ENCODE data around the gene ZNF76.
A peak's percentile ranks its signal among the peaks of the same experiment; 100 is the strongest.

Gene ZNF76

DNA sequence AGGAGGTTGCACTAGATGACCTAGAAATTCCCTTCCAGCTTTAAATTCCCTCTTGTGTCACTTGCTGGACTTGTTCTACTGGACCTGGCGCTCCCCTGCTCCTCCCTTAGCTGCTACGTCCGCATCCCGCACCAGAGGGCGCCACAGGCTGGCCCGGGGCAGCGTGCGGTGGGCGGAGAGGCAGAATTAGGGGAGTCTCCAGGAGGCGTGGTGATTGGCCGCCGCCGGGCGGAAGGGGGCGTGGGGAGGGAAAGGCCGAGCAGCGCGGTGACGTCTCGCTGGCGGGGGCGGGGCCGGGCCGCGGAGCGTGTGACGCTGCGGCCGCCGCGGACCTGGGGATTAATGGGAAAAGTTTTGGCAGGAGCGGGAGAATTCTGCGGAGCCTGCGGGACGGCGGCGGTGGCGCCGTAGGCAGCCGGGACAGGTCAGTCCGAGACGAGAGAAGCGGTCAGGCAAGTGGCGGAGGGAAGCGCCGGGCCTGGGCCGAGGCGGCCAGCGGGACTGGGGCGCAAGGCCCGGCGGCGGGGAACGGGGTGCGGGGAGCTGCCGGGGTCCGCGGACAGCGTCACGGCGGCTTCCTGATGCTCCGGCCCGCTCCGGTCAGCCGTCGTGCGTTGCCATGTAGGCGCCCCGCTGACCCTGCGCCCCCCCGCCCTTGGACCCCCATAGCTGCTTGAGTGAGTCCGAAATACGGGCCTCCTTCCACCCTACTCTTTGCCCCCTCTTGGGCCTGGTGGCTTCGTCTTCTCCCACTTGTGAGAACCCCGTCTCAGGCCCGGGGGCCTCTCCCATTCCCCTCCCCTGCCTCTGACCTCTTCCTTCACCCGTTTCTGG is 82.9 kb downstream of the ZNF76 start, which contains the start of gene PPARD:
TSS of gene PPARD (plus strand) at position 301 of the 834 bp plus-strand sequence. CDS start 68,530 bp downstream, outside the sequence.
- TF ChIP-seq, protein P1, sequence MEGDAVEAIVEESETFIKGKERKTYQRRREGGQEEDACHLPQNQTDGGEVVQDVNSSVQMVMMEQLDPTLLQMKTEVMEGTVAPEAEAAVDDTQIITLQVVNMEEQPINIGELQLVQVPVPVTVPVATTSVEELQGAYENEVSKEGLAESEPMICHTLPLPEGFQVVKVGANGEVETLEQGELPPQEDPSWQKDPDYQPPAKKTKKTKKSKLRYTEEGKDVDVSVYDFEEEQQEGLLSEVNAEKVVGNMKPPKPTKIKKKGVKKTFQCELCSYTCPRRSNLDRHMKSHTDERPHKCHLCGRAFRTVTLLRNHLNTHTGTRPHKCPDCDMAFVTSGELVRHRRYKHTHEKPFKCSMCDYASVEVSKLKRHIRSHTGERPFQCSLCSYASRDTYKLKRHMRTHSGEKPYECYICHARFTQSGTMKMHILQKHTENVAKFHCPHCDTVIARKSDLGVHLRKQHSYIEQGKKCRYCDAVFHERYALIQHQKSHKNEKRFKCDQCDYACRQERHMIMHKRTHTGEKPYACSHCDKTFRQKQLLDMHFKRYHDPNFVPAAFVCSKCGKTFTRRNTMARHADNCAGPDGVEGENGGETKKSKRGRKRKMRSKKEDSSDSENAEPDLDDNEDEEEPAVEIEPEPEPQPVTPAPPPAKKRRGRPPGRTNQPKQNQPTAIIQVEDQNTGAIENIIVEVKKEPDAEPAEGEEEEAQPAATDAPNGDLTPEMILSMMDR (IDR thresholded peaks at IDR 0.05; ENCODE audit: low read length, missing control alignments), result peak; percentile 88
- peak within 1 kb of the TSS; percentile 83 for H3K4me3 ChIP-seq (replicated peaks; ENCODE audit: low read depth, low read length)
- peak; percentile 96 for DNase-seq (ENCODE audit: low read depth)

DNA sequence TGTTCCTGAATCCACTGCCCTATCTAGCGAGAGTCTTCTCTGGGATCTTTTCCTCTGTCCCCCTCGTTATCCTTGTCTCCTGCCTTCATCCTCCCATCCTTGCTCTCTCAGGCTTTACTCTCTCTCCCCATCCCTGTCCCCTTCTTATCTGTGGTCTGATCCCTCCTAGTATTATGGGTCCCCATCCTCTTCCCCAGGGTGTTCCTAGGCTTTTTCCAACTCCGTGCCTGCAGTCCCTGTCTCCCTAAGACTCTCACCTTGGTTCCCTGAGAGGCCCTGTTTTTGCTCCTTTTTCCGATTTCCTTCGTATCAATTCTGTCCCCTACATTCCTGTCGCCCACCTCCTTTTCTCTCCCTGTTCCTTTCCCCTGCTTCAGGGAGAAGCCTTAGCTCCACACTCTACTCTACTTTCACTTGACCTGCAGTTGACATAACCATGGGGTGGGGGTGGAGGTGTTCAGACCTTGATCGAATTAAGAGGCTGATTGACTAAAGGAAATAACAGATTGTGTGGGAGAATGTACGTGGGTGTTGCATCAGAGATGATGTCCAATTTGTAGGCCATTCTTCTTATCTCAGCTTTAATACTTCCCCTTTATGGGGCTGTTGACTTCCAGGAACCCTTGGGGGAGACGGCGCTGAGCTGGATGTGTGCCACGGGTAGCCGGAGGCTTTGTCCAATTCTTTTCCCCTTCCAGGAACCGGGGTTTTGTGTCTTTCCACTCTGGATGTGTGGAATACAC is 83.7 kb downstream of the ZNF76 start:
- peak; percentile 75 for DNase-seq (ENCODE audit: low read depth)

DNA sequence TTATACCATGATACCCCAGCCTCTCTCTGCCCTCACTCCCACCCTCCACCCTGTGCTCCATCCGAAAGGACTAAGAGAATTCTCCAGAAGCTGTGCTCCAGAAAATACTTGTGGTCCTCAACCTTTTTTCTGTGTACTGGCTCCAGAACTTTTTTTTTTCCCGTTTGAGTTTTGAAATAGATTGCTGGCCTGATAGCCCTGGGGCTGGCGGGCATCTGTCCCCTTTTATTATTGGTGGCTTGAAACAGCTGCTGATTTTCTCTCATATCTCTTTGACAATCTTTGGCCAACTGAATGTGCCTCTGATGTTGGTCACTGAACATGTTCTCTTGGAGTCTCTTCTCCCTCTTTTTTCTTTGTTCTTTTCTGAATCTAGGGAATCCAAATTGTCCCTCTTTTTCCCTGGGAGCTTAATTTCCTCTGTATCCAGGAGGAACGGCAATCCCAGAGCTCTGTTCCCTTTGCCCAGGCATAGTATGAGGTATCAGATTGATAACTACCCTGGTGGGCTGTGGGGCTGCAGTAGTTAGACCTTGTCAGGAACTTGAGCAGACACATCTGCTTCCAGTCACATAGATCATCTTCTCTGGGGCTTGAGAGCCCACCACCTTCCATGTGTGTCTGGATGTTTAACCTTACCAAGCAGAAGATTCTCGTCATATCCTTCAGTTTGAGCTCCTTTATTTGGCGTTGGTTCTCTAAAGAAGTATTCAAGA is 84.5 kb downstream of the ZNF76 start:
- TF ChIP-seq, protein P1 (IDR thresholded peaks at IDR 0.05; ENCODE audit: low read length, missing control alignments), result no peak
- DNase-seq (ENCODE audit: low read depth), result no peak
- H3K4me3 ChIP-seq (replicated peaks; ENCODE audit: low read depth, low read length), result peak overlapping the region; percentile 83

More for the DNA sequence above, 83.7 kb downstream of the ZNF76 start:
- TF ChIP-seq, protein P1 (IDR thresholded peaks at IDR 0.05; ENCODE audit: low read length, missing control alignments), result no peak
- peak overlapping the region; percentile 83 for H3K4me3 ChIP-seq (replicated peaks; ENCODE audit: low read depth, low read length)
